B cell (primary cell): ENCODE data around the gene GAST. TPM values are rescaled to one million over a fixed set of nuclear protein-coding genes. Genes with fewer than 3 reads are reported as not detected.

Experiments
- ATAC-seq: fragments of 200-7000 bp; cut with Tn5 transposase; one replicate; pipeline ENCODE4 v1.10.0; 2021; ENCODE audit warnings: low read depth, mild to moderate bottlenecking, moderate number of reproducible peaks, moderate library complexity
- CTCF ChIA-PET: fragments of 350-600 bp; sonication (Branson Sonifier 250); formaldehyde crosslinking; loops from one replicate; lab custom pipeline; 2021; ENCODE audit warnings: antibody characterized with exemption, inconsistent platforms; lab: Charles Lee
- POLR2A ChIA-PET: fragments of 350-600 bp; sonication (Branson Sonifier 250); formaldehyde crosslinking; loops from one replicate; lab custom pipeline; 2021; ENCODE audit warnings: antibody characterized with exemption; lab: Charles Lee
- DNase-seq: peaks from one replicate; pipeline ENCODE4 v3.0.0; 2013
- H2AFZ ChIP-seq: 2 replicates; pipeline ENCODE4 v1.6.1; 2012; ENCODE audit warnings: mild to moderate bottlenecking, low read depth, low read length; ENCODE audit not compliant: insufficient read depth, poor library complexity, severe bottlenecking
- H3K27ac ChIP-seq, 2 donors: 1 replicate in 1 of 2; 2 replicates in 1 of 2; pipeline ENCODE4 v1.5.1; 2012 to 2013; ENCODE audit warnings: low read length in 2 of 2, mild to moderate bottlenecking in 2 of 2, moderate library complexity in 1 of 2
- H3K27me3 ChIP-seq, 4 experiments: fragments of 200-600 bp in 1 of 4; sonication (generic) in 1 of 4; replicated peaks in 1 of 4; 1 replicate in 2 of 4; 2 replicates in 2 of 4; pipeline versions ENCODE4 v1.6.1 to v1.7.0; 2013 to 2016; ENCODE audit warnings: low read length in 3 of 4, mild to moderate bottlenecking in 2 of 4, mixed read lengths in 1 of 4, moderate library complexity in 1 of 4; ENCODE audit not compliant: insufficient read depth in 4 of 4, control insufficient read depth in 3 of 4; ENCODE audit errors: control extremely low read depth in 1 of 4
- H3K36me3 ChIP-seq, 2 experiments: replicated peaks in 1 of 2; 1 replicate in 1 of 2; 2 replicates in 1 of 2; pipeline versions ENCODE4 v1.6.1 to v1.7.1; 2013; ENCODE audit warnings: low read length in 1 of 2; ENCODE audit not compliant: insufficient read depth in 2 of 2, control insufficient read depth in 1 of 2; ENCODE audit errors: control extremely low read depth in 1 of 2, extremely low read depth in 1 of 2
- H3K4me1 ChIP-seq, 2 donors: fragments of 200-600 bp in 1 of 2; sonication (generic) in 1 of 2; 1 replicate in 1 of 2; 2 replicates in 1 of 2; pipeline versions ENCODE4 v1.5.1 to v1.6.1; 2013 to 2017; ENCODE audit warnings: low read length in 2 of 2; ENCODE audit not compliant: control insufficient read depth in 2 of 2, insufficient read depth in 2 of 2
- H3K4me2 ChIP-seq: replicated peaks from 2 replicates; pipeline ENCODE3; 2012; ENCODE audit warnings: mild to moderate bottlenecking, low read depth, low read length; ENCODE audit not compliant: poor library complexity, severe bottlenecking
- H3K4me3 ChIP-seq, 5 experiments: fragments of 200-600 bp in 1 of 5; sonication (generic) in 1 of 5; 1 replicate in 3 of 5; 2 replicates in 2 of 5; pipeline versions ENCODE4 v1.5.1 to v1.7.0; 2011 to 2016; ENCODE audit warnings: low read length in 4 of 5, mild to moderate bottlenecking in 4 of 5, low read depth in 2 of 5, control low read depth in 1 of 5, moderate library complexity in 1 of 5; ENCODE audit not compliant: insufficient read depth in 1 of 5; ENCODE audit errors: control extremely low read depth in 1 of 5, extremely low read depth in 1 of 5
- H3K79me2 ChIP-seq: fragments of 200-600 bp; sonication (generic); one replicate; pipeline ENCODE4 v1.6.0; 2016; ENCODE audit warnings: low read length; ENCODE audit not compliant: control insufficient read depth, insufficient read depth
- H3K9ac ChIP-seq: fragments of 200-600 bp; sonication (generic); 2 replicates; pipeline ENCODE4 v1.6.1; 2017; ENCODE audit warnings: mild to moderate bottlenecking, low read length, moderate library complexity
- H3K9me3 ChIP-seq, 3 donors: one replicate each; pipeline versions ENCODE4 v1.6.1 to v1.7.1; 2013; ENCODE audit warnings: low read length in 2 of 3; ENCODE audit not compliant: control insufficient read depth in 2 of 3, insufficient read depth in 1 of 3; ENCODE audit errors: control extremely low read depth in 1 of 3
- H4K20me1 ChIP-seq: 2 replicates; pipeline ENCODE4 v1.6.0; 2012; ENCODE audit warnings: mild to moderate bottlenecking, low read length; ENCODE audit not compliant: insufficient read depth, control insufficient read depth, poor library complexity, severe bottlenecking
- H3K27ac Mint-ChIP-seq: one replicate; pipeline ENCODE4 v1.8.0; 2021; ENCODE audit warnings: mixed read lengths
- H3K27me3 Mint-ChIP-seq: one replicate; pipeline ENCODE4 v1.8.0; 2021; ENCODE audit warnings: mixed read lengths
- H3K4me1 Mint-ChIP-seq: one replicate; pipeline ENCODE4 v1.8.0; 2021; ENCODE audit warnings: mixed read lengths
- H3K4me3 Mint-ChIP-seq: one replicate; pipeline ENCODE4 v1.8.0; 2021; ENCODE audit warnings: mixed read lengths
- H3K9me3 Mint-ChIP-seq: one replicate; pipeline ENCODE4 v1.8.0; 2022; ENCODE audit warnings: mixed read lengths; ENCODE audit not compliant: insufficient read depth
- CTCF ChIP-seq: fragments of 200-600 bp; IDR thresholded peaks from one replicate; pipeline ENCODE4 v1.8.0; 2022; ENCODE audit warnings: antibody characterized with exemption, mild to moderate bottlenecking
- EZH2 ChIP-seq: IDR thresholded peaks from 2 replicates; pipeline ENCODE4 v1.6.1; 2012; ENCODE audit warnings: borderline replicate concordance, low read depth, mild to moderate bottlenecking, moderate library complexity, low read length; ENCODE audit not compliant: insufficient read depth, poor library complexity, severe bottlenecking
- WGBS: methylation state at CpG from one replicate; pipeline ENCODE4 v1.1.5; 2013; ENCODE audit warnings: missing lambda C conversion rate; ENCODE audit not compliant: insufficient coverage; 5-methylcytosine and 5-hydroxymethylcytosine counted together
- intact Hi-C: fragments of 100-400 bp; cut with micrococcal nuclease; formaldehyde crosslinking; loops from one replicate; pipeline ENCODE4 v1.10.0; 2022
- polyA plus RNA-seq: library from polyadenylated mRNA; depleted of rRNA; stranded (reverse); fragments of >200 nt; gene quantifications from 2 replicates; pipeline ENCODE4 v1.2.3, GENCODE V29; 2012
- total RNA-seq, 2 donors: library from RNA; stranded (reverse); fragments of 120-200 nt in 1 of 2; gene quantifications; 1 replicate in 1 of 2; 2 replicates in 1 of 2; pipeline versions ENCODE4 v1.2.3 to v1.2.4, GENCODE V29; 2013 to 2022

The GAST gene
- total and polyA plus RNA-seq, 2 donors (not counting 1 experiment from before 2014, with no cell fraction given) = not detected

GRCh38 chr17:41678907-41679739 is 33.0 kb upstream of the GAST start:
- DNase-seq = peak; percentile 65
- H3K4me3 Mint-ChIP-seq = peak overlapping the region; percentile 82
- Histone ChIP-seq H3K36me3 (no peaks in the 10 kb centered on the region), H3K27ac (peak overlapping the region; percentile 62 to 66), H4K20me1 (no peaks in the 10 kb centered on the region), H3K4me3 (peak overlapping the region; percentile 17 to 51 (median 46)), H3K4me2 (peak overlapping the region; percentile 72), H3K27me3 (no peaks in the 10 kb centered on the region), H3K79me2 (peaks cover 11% of the 10 kb centered on the region), H3K9me3 (peaks cover 0 to 12% (median 3%) of the 10 kb centered on the region in 3 donors), H3K4me1 (peaks cover 46 to 50% of the 10 kb centered on the region in 2 donors), H2AFZ (peak overlapping the region; percentile 68), H3K9ac (peak overlapping the region; percentile 56)
- H3K4me1 Mint-ChIP-seq = peaks cover 37% of the 10 kb centered on the region
- ChIA-PET POLR2A (interaction anchor here (0.6 to 6.7 kb wide), 6 partner anchors 11 to 1915 kb away, joined by 3 to 122 read pairs (median 7); partner anchors contain the start of gene EIF1), CTCF (interaction anchor here (0.6 to 6.8 kb wide), 7 partner anchors 11 to 1147 kb away, joined by 3 to 107 read pairs (median 13); partner anchors contain the start of gene EIF1)
- intact Hi-C loops = loop anchor here (1.0 kb wide), 1 partner anchor 9 kb away; the partner anchor contains the start of gene EIF1
- H3K27ac Mint-ChIP-seq = peak overlapping the region; percentile 87
- TF ChIP-seq CTCF (no peak), EZH2 (no peak)
- 0% methylated on average over 5 of the region's 6 CpGs for WGBS
- ATAC-seq = peak; percentile 50
- H3K9me3 Mint-ChIP-seq = no peaks in the 10 kb centered on the region
- H3K27me3 Mint-ChIP-seq = no peaks in the 10 kb centered on the region
